HG02884 (cell line): Measurements from ENCODE around the gene RTCB.

Experiments used
- ATAC-seq: cut with Tn5 transposase; IDR thresholded peaks from one replicate; pipeline ENCODE4 v1.9.1; 2021; ENCODE audit warnings: mild to moderate bottlenecking, moderate library complexity; ENCODE audit not compliant: unreplicated experiment

RTCB gene

DNA sequence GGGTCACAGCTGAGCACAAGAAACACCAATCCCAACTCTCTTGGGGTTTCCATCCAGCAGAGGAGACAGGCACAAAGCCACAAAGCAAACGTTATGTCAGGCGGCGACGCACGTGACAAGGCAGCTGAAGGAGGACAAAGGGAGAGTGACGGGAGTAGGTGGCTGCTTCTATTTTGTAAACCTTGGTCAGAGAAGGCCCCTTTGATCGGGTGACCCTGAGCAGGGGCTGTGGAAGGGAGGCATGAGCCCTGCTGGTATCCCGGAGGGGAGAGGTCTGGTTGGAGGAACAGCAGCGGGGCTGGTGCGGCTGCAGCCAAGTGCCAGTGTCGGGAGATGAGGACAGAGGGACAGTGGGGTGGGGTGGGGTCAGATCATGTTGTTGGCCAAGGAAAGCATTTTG is 71.6 kb downstream of the RTCB start:
- ATAC-seq = no peak

DNA sequence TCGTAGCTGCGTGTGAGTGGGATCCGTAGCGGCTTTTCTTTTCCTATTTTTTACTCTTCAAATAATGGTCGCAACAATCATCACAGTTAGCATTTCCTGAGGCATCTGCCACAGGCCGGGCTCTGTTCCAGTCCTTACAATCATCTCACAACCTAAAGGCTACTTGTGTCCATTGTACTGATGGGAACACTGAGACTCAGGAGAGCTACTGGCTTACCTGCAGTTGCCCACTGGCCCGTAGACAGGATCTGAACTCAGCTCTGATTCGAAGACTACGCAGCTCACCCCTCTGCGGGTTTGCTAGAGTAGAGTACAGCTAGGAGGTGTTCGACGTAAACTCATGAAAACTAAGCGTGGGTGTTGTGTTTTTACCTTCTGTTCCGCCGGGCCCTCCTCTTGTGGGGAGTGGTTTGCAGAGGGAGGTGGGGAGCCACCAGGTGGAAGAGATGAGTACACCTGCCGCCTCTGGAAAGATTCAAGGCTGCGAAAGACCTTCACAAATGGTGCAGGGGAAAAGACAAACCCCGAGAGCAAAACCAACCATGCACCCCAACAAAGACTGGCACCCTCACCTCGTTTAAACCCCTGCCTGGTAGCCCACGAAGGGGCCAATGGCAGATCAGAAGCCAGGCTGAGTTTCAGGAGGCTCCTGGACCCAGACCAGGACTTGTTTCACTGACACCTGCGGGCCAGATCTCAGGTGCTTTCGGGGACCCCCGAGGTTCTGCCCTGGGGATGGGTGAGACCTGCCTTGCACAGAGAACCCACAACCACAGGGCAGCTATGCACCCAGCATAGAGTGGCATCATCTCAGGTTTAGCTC is 72.6 kb downstream of the RTCB start:
- no peak for ATAC-seq

DNA sequence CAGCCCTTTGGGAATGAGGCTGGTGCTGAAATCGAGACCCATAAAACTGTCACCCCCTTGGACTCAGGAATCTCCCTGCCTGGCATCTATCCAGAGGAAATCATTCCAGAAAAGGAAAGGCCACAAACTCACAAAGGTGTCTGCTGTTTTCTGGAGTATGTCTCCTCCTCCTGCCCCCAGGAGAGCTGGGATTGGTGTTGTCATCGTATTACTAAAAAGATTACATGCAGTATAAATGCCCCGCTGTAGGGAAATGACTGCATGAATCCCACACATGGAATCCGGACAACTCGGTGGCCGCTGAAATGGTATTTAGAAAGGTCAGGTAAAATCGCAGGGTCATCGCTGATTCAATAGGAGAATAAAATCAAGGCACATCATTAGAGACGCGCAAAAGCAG is 73.3 kb downstream of the RTCB start:
- ATAC-seq = no peak
